22Rv1 (cell line): Measurements from ENCODE around the gene ADGRL3.
"Not testable (repeated sequence)": the region's sequence is repeated elsewhere in the genome, so short reads cannot be mapped to it uniquely, and the experiment has no call there.

Experiments
- H3K27ac ChIP-seq: fragments of 450-650 bp; 2 replicates; pipeline ENCODE4 v1.5.1; 2017
- ZFX ChIP-seq: fragments of 450-650 bp; IDR thresholded peaks from 2 replicates; pipeline ENCODE4 v1.6.1; 2017; ENCODE audit warnings: antibody characterized with exemption, borderline replicate concordance
- TF ChIP-seq, protein P1 (sequence below): fragments of 450-650 bp; IDR thresholded peaks from 2 replicates; pipeline ENCODE4 v1.5.1; 2017; ENCODE audit warnings: mild to moderate bottlenecking

Gene ADGRL3

GRCh38 chr4:61507091-61507490, 307.0 kb downstream of the ADGRL3 start:
- no peak overlapping the region for H3K27ac ChIP-seq
- no peak for TF ChIP-seq ZFX
- TF ChIP-seq, protein P1, sequence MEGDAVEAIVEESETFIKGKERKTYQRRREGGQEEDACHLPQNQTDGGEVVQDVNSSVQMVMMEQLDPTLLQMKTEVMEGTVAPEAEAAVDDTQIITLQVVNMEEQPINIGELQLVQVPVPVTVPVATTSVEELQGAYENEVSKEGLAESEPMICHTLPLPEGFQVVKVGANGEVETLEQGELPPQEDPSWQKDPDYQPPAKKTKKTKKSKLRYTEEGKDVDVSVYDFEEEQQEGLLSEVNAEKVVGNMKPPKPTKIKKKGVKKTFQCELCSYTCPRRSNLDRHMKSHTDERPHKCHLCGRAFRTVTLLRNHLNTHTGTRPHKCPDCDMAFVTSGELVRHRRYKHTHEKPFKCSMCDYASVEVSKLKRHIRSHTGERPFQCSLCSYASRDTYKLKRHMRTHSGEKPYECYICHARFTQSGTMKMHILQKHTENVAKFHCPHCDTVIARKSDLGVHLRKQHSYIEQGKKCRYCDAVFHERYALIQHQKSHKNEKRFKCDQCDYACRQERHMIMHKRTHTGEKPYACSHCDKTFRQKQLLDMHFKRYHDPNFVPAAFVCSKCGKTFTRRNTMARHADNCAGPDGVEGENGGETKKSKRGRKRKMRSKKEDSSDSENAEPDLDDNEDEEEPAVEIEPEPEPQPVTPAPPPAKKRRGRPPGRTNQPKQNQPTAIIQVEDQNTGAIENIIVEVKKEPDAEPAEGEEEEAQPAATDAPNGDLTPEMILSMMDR = no peak

DNA sequence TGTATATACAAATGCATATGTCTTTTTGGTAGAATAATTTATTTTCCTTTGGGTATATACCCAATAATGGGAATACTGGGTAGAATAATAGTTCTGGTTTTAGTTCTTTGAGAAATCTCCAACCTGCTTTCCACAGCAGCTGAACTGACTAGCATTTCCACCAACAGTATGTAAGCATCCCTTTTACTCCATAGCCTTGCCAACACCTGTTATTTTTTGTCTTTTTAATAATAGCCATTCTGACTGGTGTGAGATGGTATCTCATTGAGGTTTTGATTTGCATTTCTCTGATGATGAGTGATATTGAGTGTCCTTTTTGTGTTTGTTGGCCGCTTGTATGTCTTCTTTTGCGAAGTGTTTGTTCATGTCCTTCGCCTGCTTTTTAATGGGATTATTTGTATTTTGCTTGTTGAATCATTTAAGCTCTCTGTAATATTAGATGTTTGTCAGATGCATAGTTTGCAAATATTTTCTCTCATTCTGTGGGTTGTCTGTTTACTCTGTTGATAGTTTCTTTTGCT, 309.7 kb downstream of the ADGRL3 start:
- H3K27ac ChIP-seq = not testable (repeated sequence)

DNA sequence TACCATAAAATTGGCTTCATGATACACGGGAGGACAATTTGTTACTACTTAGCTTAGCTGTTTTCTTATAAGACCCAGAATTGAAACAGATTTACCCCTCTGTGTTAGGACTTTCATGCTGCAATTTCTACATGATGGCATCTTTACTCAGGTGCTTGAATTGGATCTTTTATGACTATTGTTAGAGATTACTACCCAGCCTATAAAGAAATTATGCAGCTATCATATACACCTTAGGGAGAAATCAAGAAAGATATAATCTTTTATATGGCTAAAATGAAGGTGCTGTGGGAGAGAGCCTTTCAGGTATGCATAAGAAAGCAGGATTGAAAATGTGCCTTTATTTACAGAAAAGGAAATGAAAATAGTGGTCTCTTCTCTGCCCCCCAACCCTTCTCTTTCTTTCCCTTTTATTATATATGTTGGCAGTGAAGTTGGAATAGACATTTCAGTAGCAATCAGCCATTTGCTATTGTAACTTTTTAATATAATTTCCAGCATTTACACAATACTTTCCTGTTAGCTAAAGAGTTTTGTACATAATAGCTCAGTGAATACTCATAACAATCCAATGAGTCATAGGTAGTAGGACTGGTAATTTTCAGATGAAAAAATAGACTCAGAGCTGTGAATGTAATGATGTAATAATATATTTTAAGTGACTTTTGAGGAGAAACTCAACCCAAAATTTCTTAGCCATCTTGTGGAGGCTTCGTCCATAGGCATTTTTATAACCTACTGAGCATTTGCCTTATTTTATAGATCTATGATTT, 311.8 kb downstream of the ADGRL3 start:
- no peak for TF ChIP-seq ZFX
- TF ChIP-seq, protein P1 = no peak
- H3K27ac ChIP-seq = no peak overlapping the region

DNA sequence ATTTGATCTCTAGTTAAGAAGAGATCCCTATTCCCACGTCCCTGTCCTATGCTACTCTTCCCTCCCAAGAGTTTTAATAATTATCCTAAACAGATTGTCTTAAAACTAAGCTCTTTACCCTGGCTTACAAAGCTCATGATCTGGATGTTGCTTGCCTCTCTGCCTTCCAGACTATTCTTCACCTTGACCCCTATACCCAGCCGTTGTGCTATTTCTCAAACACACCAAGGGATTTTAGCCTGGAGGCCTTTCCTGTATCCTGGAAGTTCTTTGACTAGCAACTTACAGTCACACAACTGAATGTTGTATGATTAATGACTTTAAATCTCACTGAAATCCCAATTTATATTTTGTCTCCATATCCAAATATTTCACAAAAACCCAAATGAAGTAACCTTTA, 314.9 kb downstream of the ADGRL3 start:
- no peak for TF ChIP-seq ZFX
- TF ChIP-seq, protein P1 = no peak

GRCh38 chr4:61517144-61517543, 317.0 kb downstream of the ADGRL3 start:
- H3K27ac ChIP-seq = no peak overlapping the region
- TF ChIP-seq, protein P1 = no peak
- TF ChIP-seq ZFX = no peak

More for the DNA sequence above, 314.9 kb downstream of the ADGRL3 start:
- no peak overlapping the region for H3K27ac ChIP-seq

GRCh38 chr4:61520166-61520565, 320.0 kb downstream of the ADGRL3 start:
- TF ChIP-seq, protein P1 = no peak
- no peak for TF ChIP-seq ZFX
- H3K27ac ChIP-seq = no peak overlapping the region

- no peak overlapping the region for H3K27ac ChIP-seq
- TF ChIP-seq ZFX = no peak
- TF ChIP-seq, protein P1 = no peak
Measured at GRCh38 chr4:61520681-61521160, 320.6 kb downstream of the ADGRL3 start.
